Adrenal gland (tissue), 5 donors: ENCODE data around the gene CD180.

Experiments used
- CTCF ChIP-seq, 6 experiments: fragments of 450-650 bp in 4 of 6; fragments of 200-600 bp in 2 of 6; sonication (generic) in 1 of 6; IDR thresholded peaks; 1 replicate in 5 of 6; 2 replicates in 1 of 6; pipeline versions ENCODE4 v1.5.1 to v1.8.0; 2016 to 2021; ENCODE audit warnings: antibody characterized with exemption in 6 of 6, mild to moderate bottlenecking in 2 of 6, moderate library complexity in 1 of 6
- POLR2A ChIP-seq, 2 donors: fragments of 450-650 bp; IDR thresholded peaks; one replicate each; pipeline ENCODE4 v1.6.1; 2017; ENCODE audit warnings: antibody characterized with exemption in 2 of 2, mild to moderate bottlenecking in 2 of 2, moderate library complexity in 1 of 2
- donor health status: DM: no; HTN: no; CAD: no.

DNA sequence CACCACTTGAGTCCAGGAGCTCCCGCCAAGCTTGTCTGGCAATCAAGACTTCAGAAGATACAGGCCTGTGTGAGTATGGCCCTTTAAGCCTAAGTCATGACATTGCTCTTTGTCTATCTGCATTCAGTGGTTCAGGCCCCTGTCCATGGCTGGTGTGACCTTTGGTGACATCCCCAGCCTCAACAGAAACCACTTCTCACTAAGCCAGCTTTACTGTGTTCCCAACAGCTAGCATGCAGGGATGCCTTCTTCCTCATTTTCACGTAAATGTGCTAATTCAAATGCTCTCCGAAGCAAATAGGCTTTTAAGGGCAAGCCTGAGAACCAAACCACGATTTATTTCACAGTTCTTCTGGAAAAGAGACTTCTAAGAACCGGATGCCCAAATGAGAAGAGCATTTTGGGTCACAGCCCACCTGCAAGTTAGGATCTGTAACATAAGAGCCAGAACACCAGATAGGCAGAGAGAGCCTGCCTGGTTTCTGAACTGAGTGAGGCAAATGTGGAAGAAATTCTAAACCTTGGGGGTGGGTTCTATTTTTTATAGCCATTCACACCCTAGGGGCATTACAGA lies 14.9 kb downstream of the CD180 start:
- no peak for TF ChIP-seq CTCF (IDR thresholded peaks at IDR 0.05)
- TF ChIP-seq POLR2A (IDR thresholded peaks at IDR 0.05), result no peak
